Activated CD8-positive, alpha-beta memory T cell treated with anti-CD3 and anti-CD28 coated beads, Interleukin-2, amount 50 U/mL, for 24 hours (primary cell): ENCODE data around the gene ATRX.
"Not testable (repeated sequence)": the region's sequence is repeated elsewhere in the genome, so short reads cannot be mapped to it uniquely, and the experiment has no call there.

ENCODE experiments used
- DNase-seq: peaks from one replicate; pipeline ENCODE4 v3.0.0-alpha.2; 2020; ENCODE audit errors: extremely low read depth

Gene ATRX

DNA sequence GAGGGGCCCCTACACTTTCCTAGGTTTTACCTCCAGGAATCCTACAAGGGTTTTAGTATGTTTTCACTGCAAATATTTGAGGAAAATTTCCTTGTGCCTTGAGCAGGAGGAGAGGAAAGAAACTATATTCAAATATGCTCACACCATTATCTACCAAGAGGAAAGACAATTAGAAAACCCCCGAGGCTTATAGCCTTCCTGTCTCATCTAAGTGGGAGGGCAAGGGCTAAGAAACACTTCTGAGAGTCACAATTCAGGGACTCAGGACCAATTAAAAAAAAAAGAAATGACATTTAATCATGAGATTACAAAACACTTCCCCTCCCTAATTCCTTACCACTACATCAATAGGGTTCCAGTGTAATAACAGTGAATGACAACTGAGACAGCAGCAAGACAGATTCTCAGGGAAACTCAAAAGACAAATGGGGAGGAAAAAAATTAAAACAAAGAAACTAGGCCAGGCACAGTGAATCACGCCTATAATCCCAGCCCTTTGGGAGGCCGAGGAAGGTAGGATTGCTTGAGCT, 45.6 kb downstream of the ATRX start:
- no peak for DNase-seq

GRCh38 chrX:77733342-77733741, 52.7 kb downstream of the ATRX start:
- no peak for DNase-seq

- DNase-seq = no peak
These were observed 54.1 kb downstream of the ATRX start for GRCh38 chrX:77731821-77732419.

GRCh38 chrX:77726095-77726494, 59.9 kb downstream of the ATRX start:
- DNase-seq = not testable (repeated sequence)

DNA sequence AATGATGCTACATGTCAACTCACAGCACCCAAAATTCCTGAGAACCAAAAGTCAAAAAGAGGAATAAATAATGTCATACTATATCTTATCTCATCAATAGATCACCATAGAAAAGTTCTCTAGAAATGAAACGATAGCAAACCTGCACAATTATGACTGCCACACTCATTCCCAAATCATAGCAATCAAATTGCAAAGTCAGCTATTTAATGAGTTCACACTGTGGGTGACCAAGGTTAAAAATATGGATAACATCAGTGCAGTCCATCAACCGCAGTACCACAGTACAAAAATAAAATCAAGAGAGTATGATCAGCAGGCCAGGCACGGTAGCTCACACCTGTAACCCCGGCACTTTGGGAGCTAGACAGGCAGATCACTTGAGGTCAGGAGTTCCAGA, 62.3 kb downstream of the ATRX start:
- DNase-seq = no peak

DNA sequence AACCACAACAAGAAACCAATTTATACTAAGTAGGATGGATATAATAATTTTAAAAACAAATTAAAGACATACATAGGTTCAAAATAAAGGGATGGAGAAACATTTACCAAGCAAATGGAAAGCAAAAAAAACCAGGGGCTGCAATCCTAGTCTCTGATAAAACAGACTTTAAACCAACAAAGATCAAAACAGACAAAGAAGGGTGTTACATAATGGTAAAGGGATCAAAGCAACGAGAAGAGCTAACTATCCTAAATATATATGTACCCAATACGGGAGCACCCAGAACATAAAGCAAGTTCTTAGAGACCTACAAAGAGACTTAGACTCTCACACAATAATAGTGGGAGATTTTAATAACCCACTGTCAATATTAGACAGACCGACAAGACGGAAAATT, 66.6 kb downstream of the ATRX start:
- no peak for DNase-seq

DNA sequence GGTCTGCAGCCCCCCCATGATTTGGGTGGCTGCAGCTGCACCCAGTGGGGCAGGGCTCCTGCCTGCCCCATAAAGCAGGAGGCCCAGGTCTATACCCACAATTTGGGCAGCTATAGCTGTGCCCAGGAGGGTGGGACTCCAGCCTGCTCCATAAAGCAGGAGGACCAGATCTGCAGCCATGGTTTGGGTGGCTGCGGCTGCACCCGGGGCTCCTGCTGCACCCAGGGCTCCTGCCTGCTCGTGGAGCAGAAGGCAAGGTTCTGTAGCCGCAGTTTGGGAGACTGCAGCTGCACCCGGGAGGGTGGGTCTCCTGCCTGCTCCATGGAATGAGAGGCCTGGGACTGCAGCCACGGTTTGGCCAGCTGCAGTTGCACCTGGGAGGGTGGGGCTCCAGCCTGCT, 81.1 kb downstream of the ATRX start:
- DNase-seq = no peak

GRCh38 chrX:77698242-77698641, 87.8 kb downstream of the ATRX start:
- no peak for DNase-seq

DNA sequence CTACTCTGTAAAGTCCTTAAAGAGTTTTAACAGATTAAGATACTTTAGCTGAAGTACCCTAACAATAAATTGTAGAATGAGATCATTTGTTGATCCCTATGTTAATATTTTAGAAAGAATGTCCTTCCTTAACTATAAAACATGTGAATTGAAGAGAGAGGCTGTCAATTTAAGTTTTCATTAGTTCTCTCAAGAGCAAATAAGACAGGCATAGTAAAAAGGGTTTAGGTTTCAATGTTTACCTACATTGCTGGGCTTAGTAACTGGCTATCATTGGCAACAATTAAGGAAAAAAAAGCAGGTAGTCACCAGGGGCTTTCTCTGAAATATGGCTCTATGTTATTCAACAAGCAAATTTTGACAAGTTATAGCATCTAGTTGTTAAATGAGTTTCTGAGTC, 91.5 kb downstream of the ATRX start:
- DNase-seq = no peak

- no peak for DNase-seq
These were observed 92.4 kb downstream of the ATRX start for GRCh38 chrX:77693594-77693993.

DNA sequence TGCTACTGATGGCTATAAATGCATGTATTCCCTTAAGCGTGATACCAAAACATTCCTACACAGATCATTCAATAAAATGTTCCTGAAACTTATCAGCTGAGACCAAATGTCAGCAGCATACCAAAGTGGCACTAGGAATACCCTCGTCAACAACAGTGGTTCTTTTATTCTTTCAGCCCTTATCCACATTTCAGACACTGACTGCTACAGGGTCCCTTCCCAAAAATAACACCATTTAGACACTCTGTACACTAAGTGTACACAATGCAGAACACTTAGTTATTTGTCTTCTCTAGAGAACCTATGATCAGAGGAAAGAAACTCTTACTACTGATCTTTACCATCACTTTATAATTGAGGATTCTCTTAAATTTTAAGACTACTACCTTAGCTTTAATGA, 94.1 kb downstream of the ATRX start:
- no peak for DNase-seq

- no peak for DNase-seq
These were observed 96.6 kb downstream of the ATRX start for GRCh38 chrX:77689376-77689775.

- not testable (repeated sequence) for DNase-seq
These were observed 100.3 kb downstream of the ATRX start for GRCh38 chrX:77685683-77686082.

DNA sequence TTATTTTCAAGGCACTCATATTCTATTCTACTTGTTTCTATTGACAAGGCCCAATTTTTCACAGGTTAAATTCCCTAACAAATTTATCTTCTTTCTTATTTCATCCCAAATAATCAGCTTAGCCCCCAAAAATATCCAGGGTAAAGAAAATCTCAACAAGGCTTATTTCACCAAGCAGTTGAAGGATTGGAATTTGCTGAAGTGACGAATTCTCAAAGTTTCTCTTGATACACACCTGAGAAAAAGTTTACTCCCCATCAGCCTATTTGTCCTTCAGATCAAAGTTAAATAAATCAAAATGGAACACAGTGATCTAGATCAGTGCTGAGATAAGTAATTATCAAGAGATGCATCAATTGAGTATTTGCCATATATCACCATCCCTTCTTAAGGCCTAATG, 106.9 kb downstream of the ATRX start:
- no peak for DNase-seq

DNA sequence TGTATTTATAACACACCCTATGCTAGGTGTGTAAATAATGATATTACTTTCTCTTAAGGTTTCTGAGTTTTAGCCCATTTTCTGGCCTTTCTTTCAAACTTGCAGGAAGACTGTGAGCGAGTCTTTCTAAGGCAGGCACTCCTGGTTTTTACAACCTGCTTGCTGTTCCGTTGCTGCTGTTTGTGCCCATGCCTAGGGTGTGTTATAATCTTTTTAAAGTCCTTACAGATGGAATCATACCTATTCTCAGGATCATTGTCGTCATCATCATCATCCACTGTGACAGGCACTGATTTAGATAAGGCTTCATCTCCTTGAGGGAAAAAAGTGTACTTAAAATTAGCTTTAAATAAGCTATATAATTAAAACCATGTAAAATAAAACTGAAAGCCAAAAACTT, 110.0 kb downstream of the ATRX start:
- no peak for DNase-seq

GRCh38 chrX:77668391-77669237, 117.4 kb downstream of the ATRX start:
- no peak for DNase-seq

DNA sequence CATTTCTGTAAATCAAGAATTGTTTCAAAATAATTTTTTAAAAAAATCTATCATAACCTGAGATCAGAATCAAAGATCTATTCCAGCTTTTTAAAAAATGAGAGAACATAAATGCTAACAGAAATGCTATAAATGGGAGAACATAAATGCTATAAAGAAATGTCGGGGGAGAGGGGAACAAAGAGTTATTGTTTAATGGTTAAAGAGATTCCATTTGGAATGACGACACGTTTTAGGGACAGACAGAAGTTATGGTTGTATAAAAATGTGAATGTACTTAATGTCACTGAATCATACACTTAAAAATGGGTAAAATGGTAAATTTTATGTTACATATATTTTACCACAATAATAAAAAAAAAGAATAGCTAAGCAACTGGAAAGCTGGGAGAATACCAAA, 127.1 kb downstream of the ATRX start:
- no peak for DNase-seq

- no peak for DNase-seq
These were observed 133.9 kb downstream of the ATRX start for GRCh38 chrX:77652095-77652494.

- DNase-seq = no peak
These were observed 145.3 kb downstream of the ATRX start for GRCh38 chrX:77640702-77641101.

GRCh38 chrX:77639820-77640219, 146.2 kb downstream of the ATRX start:
- DNase-seq = no peak

GRCh38 chrX:77638397-77638796, 147.6 kb downstream of the ATRX start:
- no peak for DNase-seq

GRCh38 chrX:77635373-77635772, 150.6 kb downstream of the ATRX start:
- DNase-seq = no peak

- no peak for DNase-seq
These were observed 157.6 kb downstream of the ATRX start for GRCh38 chrX:77628294-77629025.
